K562 (cell line): ENCODE measurements around the gene SGMS1. TPM values are rescaled to one million over a fixed set of nuclear protein-coding genes. Genes with fewer than 3 reads are reported as not detected.

ENCODE experiments used
- ATAC-seq: fragments of 200-7000 bp; cut with Tn5 transposase; 3 replicates; pipeline ENCODE4 v1.9.1; 2020; ENCODE audit warnings: moderate library complexity
- BruUV-seq: library from RNA; stranded (reverse); fragments of 400-500 nt; replicated peaks from 2 replicates; lab custom pipeline; 2021; lab: Mats Ljungman, UMichigan
- CTCF ChIA-PET: fragments of 300-600 bp; formaldehyde crosslinking; extraction: SDS; loops from one replicate; lab custom pipeline; 2021; ENCODE audit warnings: low intra/inter-chr PET ratio; lab: Yijun Ruan, JAX
- POLR2A ChIA-PET: fragments of 300-600, 350-650 bp; sonication (Branson Sonifier 250); formaldehyde crosslinking; extraction: SDS; loops from one replicate; lab custom pipeline; 2021; ENCODE audit warnings: antibody characterized with exemption, inconsistent platforms; lab: Yijun Ruan, JAX
- DNase-seq, 4 experiments: peaks; one replicate each; pipeline versions ENCODE4 v3.0.0 to v3.0.0-alpha.2; 2011 to 2018; ENCODE audit warnings: low spot score in 3 of 4, mixed read lengths in 3 of 4; ENCODE audit errors: extremely low read depth in 1 of 4
- FAIRE-seq: peaks from 2 replicates; lab custom pipeline; 2011; peaks lifted over from hg19 to GRCh38; lab: Jason Lieb, UNC
- H2AFZ ChIP-seq: 2 replicates; pipeline ENCODE4 v1.6.0; 2011; ENCODE audit warnings: low read depth, low read length, control low read depth, inconsistent platforms
- H3K27ac ChIP-seq: fragments of 200-600 bp; 3 replicates; pipeline ENCODE4 v1.8.0; 2011; ENCODE audit warnings: low read depth, mild to moderate bottlenecking, control low read depth, inconsistent platforms, low read length, moderate library complexity, mixed read lengths; ENCODE audit errors: extremely low read depth
- H3K27me3 ChIP-seq, 2 experiments: fragments of 300-600 bp in 1 of 2; 2 replicates in 1 of 2; 3 replicates in 1 of 2; pipeline versions ENCODE4 v1.6.0 to v1.8.0; 2011; ENCODE audit warnings: inconsistent platforms in 2 of 2, low read length in 2 of 2, mild to moderate bottlenecking in 1 of 2, mixed read lengths in 1 of 2, moderate library complexity in 1 of 2; ENCODE audit not compliant: control insufficient read depth in 2 of 2, insufficient read depth in 2 of 2
- H3K36me3 ChIP-seq: fragments of 300-600 bp; 3 replicates; pipeline ENCODE4 v1.8.0; 2011; ENCODE audit warnings: mild to moderate bottlenecking, low read length, inconsistent platforms; ENCODE audit not compliant: control insufficient read depth, insufficient read depth
- H3K4me1 ChIP-seq, 2 experiments: fragments of 200-600 bp in 1 of 2; replicated peaks in 1 of 2; 2 replicates in 1 of 2; 3 replicates in 1 of 2; pipeline versions ENCODE4 v1.5.1 to v1.8.0; 2011; ENCODE audit warnings: inconsistent platforms in 2 of 2, low read length in 2 of 2, mild to moderate bottlenecking in 1 of 2, mixed read lengths in 1 of 2, moderate library complexity in 1 of 2; ENCODE audit not compliant: control insufficient read depth in 2 of 2, insufficient read depth in 2 of 2
- H3K4me2 ChIP-seq: 2 replicates; pipeline ENCODE4 v1.6.1; 2011; ENCODE audit warnings: low read length, control low read depth, inconsistent platforms, mixed read lengths; ENCODE audit not compliant: insufficient read depth
- H3K4me3 ChIP-seq: fragments of 200-600 bp; sonication (generic), shearing (Covaris generic); 2 replicates; pipeline ENCODE4 v1.5.1; 2016; ENCODE audit warnings: control low read depth, inconsistent platforms
- H3K79me2 ChIP-seq: fragments of 200-600 bp; 3 replicates; pipeline ENCODE4 v1.8.0; 2011; ENCODE audit warnings: low read length, inconsistent platforms; ENCODE audit not compliant: control insufficient read depth, insufficient read depth
- H3K9ac ChIP-seq, 2 experiments: 2 replicates each; pipeline versions ENCODE4 v1.6.0 to v1.6.1; 2011; ENCODE audit warnings: low read depth in 2 of 2, low read length in 2 of 2, control low read depth in 1 of 2, inconsistent platforms in 1 of 2, mild to moderate bottlenecking in 1 of 2, mixed read lengths in 1 of 2; ENCODE audit not compliant: insufficient read depth in 1 of 2
- H3K9me1 ChIP-seq: one replicate; pipeline ENCODE4 v1.6.0; 2011; ENCODE audit warnings: inconsistent platforms, mild to moderate bottlenecking, low read length, moderate library complexity; ENCODE audit not compliant: control insufficient read depth, insufficient read depth
- H3K9me3 ChIP-seq: replicated peaks from 2 replicates; pipeline ENCODE4 v1.5.1; 2011; ENCODE audit warnings: low read depth, low read length, inconsistent platforms; ENCODE audit not compliant: control insufficient read depth, insufficient read depth
- H4K20me1 ChIP-seq: replicated peaks from 2 replicates; pipeline ENCODE4 v1.6.1; 2011; ENCODE audit warnings: low read length, inconsistent platforms, mixed read lengths; ENCODE audit not compliant: control insufficient read depth, insufficient read depth
- FOXM1 ChIP-seq, 2 experiments: fragments of 450-650 bp in 1 of 2; sonication (generic) in 1 of 2; formaldehyde crosslinking in 1 of 2; IDR thresholded peaks; 2 replicates each; pipeline versions ENCODE4 v1.6.1 to v1.9.0; 2017 to 2022; ENCODE audit warnings: low read depth in 2 of 2, mild to moderate bottlenecking in 2 of 2, missing genetic modification reagents in 1 of 2, moderate library complexity in 1 of 2
- GTF2A2 ChIP-seq: IDR thresholded peaks from 2 replicates; pipeline ENCODE4 v1.6.1; 2016; ENCODE audit warnings: mild to moderate bottlenecking, missing genetic modification characterization, missing compliant biosample characterization
- LARP7 ChIP-seq: fragments of 450-650 bp; IDR thresholded peaks from 2 replicates; pipeline ENCODE4 v1.6.1; 2016
- PRMT5 ChIP-seq: sonication (generic); formaldehyde crosslinking; IDR thresholded peaks from 2 replicates; pipeline ENCODE4 v1.5.0; 2020; ENCODE audit warnings: missing genetic modification reagents
- RBM25 ChIP-seq: fragments of 200-400 bp; formaldehyde crosslinking; IDR thresholded peaks from 2 replicates; pipeline ENCODE4 v1.6.1; 2018; ENCODE audit warnings: low read length, low read depth, moderate library complexity; ENCODE audit not compliant: severe bottlenecking
- ZNF121 ChIP-seq: sonication (generic); formaldehyde crosslinking; conservative IDR thresholded peaks from 2 replicates; pipeline ENCODE4 v1.8.0; 2022; ENCODE audit warnings: missing genetic modification reagents
- ZNF224 ChIP-seq: sonication (generic); formaldehyde crosslinking; IDR thresholded peaks from 2 replicates; pipeline ENCODE4 v1.8.0; 2022; ENCODE audit warnings: mild to moderate bottlenecking, missing genetic modification reagents
- ZNF644 ChIP-seq: fragments of 200-800 bp; sonication (Bioruptor generic); IDR thresholded peaks from 2 replicates; pipeline ENCODE4 v1.6.1; 2016; ENCODE audit warnings: low read depth, missing genetic modification characterization, missing compliant biosample characterization
- ZNF76 ChIP-seq: fragments of 250-450 bp; sonication (Bioruptor Pico); IDR thresholded peaks from 2 replicates; pipeline ENCODE4 v1.4.0; 2020; ENCODE audit warnings: mild to moderate bottlenecking, moderate library complexity, borderline replicate concordance
- ZNF764 ChIP-seq: fragments of 250-450 bp; sonication (Bioruptor Pico); IDR thresholded peaks from 2 replicates; pipeline ENCODE4 v1.4.0; 2020; ENCODE audit warnings: low read depth, mild to moderate bottlenecking, moderate library complexity
- ZSCAN32 ChIP-seq: fragments of 450-650 bp; formaldehyde crosslinking; IDR thresholded peaks from 2 replicates; pipeline ENCODE4 v1.4.0; 2020; ENCODE audit warnings: mild to moderate bottlenecking, moderate library complexity
- WGBS: fragments of 100-300 bp; shearing (Covaris generic); methylation state at CpG from one replicate; pipeline ENCODE4 v1.1.6; 2016; ENCODE audit warnings: low coverage, mixed read lengths; ENCODE audit not compliant: insufficient coverage; ENCODE audit errors: missing lambda C conversion rate; 5-methylcytosine and 5-hydroxymethylcytosine counted together
- in situ Hi-C: fragments of 300-500 bp; cut with MboI; formaldehyde crosslinking; loops from 4 replicates; pipeline ENCODE4 v1.15.0; 2018; ENCODE audit warnings: inconsistent platforms, mixed read lengths
- intact Hi-C: fragments of 100-400 bp; cut with micrococcal nuclease; formaldehyde crosslinking; loops from 2 replicates; pipeline ENCODE4 v1.14.2; 2022
- polyA plus RNA-seq, 8 experiments: library from polyadenylated mRNA; depleted of rRNA in 4 of 8; stranded (reverse) in 5 of 8; unstranded in 3 of 8; fragments of >200 nt; fragmentation: Nextera tagmentation in 2 of 8; fragmentation: Illumina TruSeq in 1 of 8; extraction: Ambion mirVana in 2 of 8; extraction: Trizol in 1 of 8; gene quantifications; 2 replicates each; pipeline versions ENCODE4 v1.2.1 to v1.2.3, GENCODE V29; 2011 to 2014; ENCODE audit warnings: inconsistent platforms in 1 of 8, missing spikeins in 1 of 8
- total RNA-seq, 7 experiments: library from RNA; depleted of rRNA in 6 of 7; stranded (reverse); fragments of >200 nt in 6 of 7; fragmentation: Illumina TruSeq in 2 of 7; extraction: Trizol in 2 of 7; gene quantifications; 2 replicates each; pipeline versions ENCODE4 v1.2.1 to v1.2.3, GENCODE V29; 2011 to 2021; ENCODE audit warnings: low replicate concordance in 1 of 7
- TF ChIP-seq, protein P1 (sequence below): fragments of 450-650 bp; IDR thresholded peaks from 2 replicates; pipeline ENCODE4 v1.6.1; 2017; ENCODE audit warnings: antibody characterized with exemption

Gene SGMS1
- total and polyA plus RNA-seq, 9 of the 15 experiments (the other 6 are each of a cell fraction or from before 2014, with no cell fraction given) = 22.6 to 232 (median 82.2) TPM

DNA sequence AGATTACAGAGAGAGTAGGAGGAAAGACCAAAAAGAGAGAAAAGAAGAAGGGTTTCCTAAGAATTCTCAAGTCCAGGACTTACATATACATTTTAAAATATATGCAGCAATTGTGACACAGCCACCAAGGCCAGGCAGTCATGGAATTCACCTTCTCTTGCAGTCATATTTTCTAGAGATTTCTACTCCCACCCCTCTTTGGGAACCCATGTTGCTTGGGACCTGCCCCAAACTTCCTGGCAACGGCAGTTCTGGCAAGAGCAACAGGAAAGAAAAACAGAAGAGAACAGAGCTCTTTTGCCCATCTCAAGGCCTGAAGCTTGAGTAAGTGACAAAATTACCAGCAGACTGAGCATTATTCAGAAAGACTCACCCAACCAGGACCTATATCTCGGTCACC is 244.1 kb downstream of the SGMS1 start:
- 44% methylated on average over 2 of the region's 2 CpGs for WGBS
- 0 out of 2 replicates have a peak overlapping the region, but pooled peaks have one; percentile 42 for H2AFZ ChIP-seq
- TF ChIP-seq GTF2A2 (tag) = no peak
- H4K20me1 ChIP-seq = peaks cover 2% of the 10 kb centered on the region
- ChIA-PET POLR2A (interaction anchor here (1.8 kb wide), 1 partner anchor 19 kb away, joined by 5 read pairs; no protein-coding TSS in a partner anchor), CTCF (no interaction called here)
- FAIRE-seq (no peak), DNase-seq (no peak), ATAC-seq (peak; percentile 10; the same call in 1 of the 3 replicates)
- no peaks in the 10 kb centered on the region for H3K9me1 ChIP-seq
- H3K4me3 ChIP-seq = no peak overlapping the region
- H3K9me3 ChIP-seq = no peaks in the 10 kb centered on the region
- intact Hi-C loops (no loop called here), in situ Hi-C loops (no loop called here)
- peaks cover 97% of the 10 kb centered on the region for H3K79me2 ChIP-seq
- peaks cover 36% of the 10 kb centered on the region; the same call in 2 of the 3 replicates for H3K36me3 ChIP-seq
- H3K9ac ChIP-seq = no peak overlapping the region
- BruUV-seq = no TSS peak
- H3K27ac ChIP-seq = no peak overlapping the region
- no peaks in the 10 kb centered on the region for H3K27me3 ChIP-seq
- H3K4me1 ChIP-seq = peaks cover 14 to 23% of the 10 kb centered on the region in 2 experiments; a peak in 4 of 5 replicates
- H3K4me2 ChIP-seq = no peak overlapping the region

- Histone ChIP-seq H3K27ac (no peak overlapping the region), H3K9me3 (no peaks in the 10 kb centered on the region), H3K36me3 (peaks cover 40% of the 10 kb centered on the region; the same call in 2 of the 3 replicates), H3K27me3 (no peaks in the 10 kb centered on the region), H4K20me1 (peaks cover 12% of the 10 kb centered on the region), H3K4me1 (peaks cover 17 to 37% of the 10 kb centered on the region in 2 experiments; a peak in 4 of 5 replicates), H3K9me1 (no peaks in the 10 kb centered on the region), H3K9ac (no peak overlapping the region), H3K4me2 (no peak overlapping the region), H3K79me2 (peaks cover 96% of the 10 kb centered on the region), H2AFZ (no peak overlapping the region), H3K4me3 (no peak overlapping the region)
- ChIA-PET POLR2A (interaction anchor here (1.1 to 1.6 kb wide), 2 partner anchors 21 to 23 kb away, joined by 3 to 4 read pairs; no protein-coding TSS in a partner anchor), CTCF (no interaction called here)
- DNase-seq (no peak), FAIRE-seq (no peak), ATAC-seq (no peak)
- TF ChIP-seq ZNF121 (CRISPR knock-in tag) (peak; percentile 76), ZNF224 (CRISPR knock-in tag) (no peak), FOXM1 (IDR thresholded peaks at IDR 0.05; ENCODE audit: low read depth) (no peak), FOXM1 (CRISPR knock-in tag; IDR thresholded peaks at IDR 0.05; ENCODE audit: low read depth) (no peak), PRMT5 (CRISPR knock-in tag) (no peak), LARP7 (no peak), ZNF76 (CRISPR knock-in tag) (no peak), ZNF644 (tag) (no peak), ZNF764 (CRISPR knock-in tag) (no peak), ZSCAN32 (CRISPR knock-in tag) (no peak), RBM25 (peak; percentile 78)
- TF ChIP-seq, protein P1, sequence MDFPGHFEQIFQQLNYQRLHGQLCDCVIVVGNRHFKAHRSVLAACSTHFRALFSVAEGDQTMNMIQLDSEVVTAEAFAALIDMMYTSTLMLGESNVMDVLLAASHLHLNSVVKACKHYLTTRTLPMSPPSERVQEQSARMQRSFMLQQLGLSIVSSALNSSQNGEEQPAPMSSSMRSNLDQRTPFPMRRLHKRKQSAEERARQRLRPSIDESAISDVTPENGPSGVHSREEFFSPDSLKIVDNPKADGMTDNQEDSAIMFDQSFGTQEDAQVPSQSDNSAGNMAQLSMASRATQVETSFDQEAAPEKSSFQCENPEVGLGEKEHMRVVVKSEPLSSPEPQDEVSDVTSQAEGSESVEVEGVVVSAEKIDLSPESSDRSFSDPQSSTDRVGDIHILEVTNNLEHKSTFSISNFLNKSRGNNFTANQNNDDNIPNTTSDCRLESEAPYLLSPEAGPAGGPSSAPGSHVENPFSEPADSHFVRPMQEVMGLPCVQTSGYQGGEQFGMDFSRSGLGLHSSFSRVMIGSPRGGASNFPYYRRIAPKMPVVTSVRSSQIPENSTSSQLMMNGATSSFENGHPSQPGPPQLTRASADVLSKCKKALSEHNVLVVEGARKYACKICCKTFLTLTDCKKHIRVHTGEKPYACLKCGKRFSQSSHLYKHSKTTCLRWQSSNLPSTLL = no peak
- intact Hi-C loops (no loop called here), in situ Hi-C loops (no loop called here)
- 84% methylated on average over 2 of the region's 2 CpGs for WGBS
- no TSS peak for BruUV-seq
Measured at GRCh38 chr10:50375745-50376144, 248.0 kb downstream of the SGMS1 start.
